CD4-positive, alpha-beta T cell treated with Interleukin-4 for 4 hours (primary cell): ENCODE results near the gene FAM124B.
A peak's percentile ranks its signal among the peaks of the same experiment; 100 is the strongest.
"Not testable (repeated sequence)": the region's sequence is repeated elsewhere in the genome, so short reads cannot be mapped to it uniquely, and the experiment has no call there.

Source experiments
- DNase-seq: peaks from one replicate; pipeline ENCODE4 v3.0.0-alpha.2; 2020

Gene FAM124B

GRCh38 chr2:224412141-224413015, 10.5 kb upstream of the FAM124B start:
- DNase-seq = no peak

- DNase-seq = no peak
Observed at GRCh38 chr2:224410946-224411561, 9.1 kb upstream of the FAM124B start.

- no peak for DNase-seq
Observed at GRCh38 chr2:224408676-224409075, 6.8 kb upstream of the FAM124B start.

GRCh38 chr2:224407241-224407701, 5.4 kb upstream of the FAM124B start:
- DNase-seq = no peak

- no peak for DNase-seq
Observed at GRCh38 chr2:224405841-224406370, 4.0 kb upstream of the FAM124B start.

- peak; percentile 8 for DNase-seq
Observed at GRCh38 chr2:224405412-224405811, 3.5 kb upstream of the FAM124B start.

- no peak for DNase-seq
Observed at GRCh38 chr2:224404796-224405195, 2.9 kb upstream of the FAM124B start.

GRCh38 chr2:224403657-224404056, 1.8 kb upstream of the FAM124B start:
- DNase-seq = no peak

GRCh38 chr2:224400886-224401632, 848 bp downstream of the FAM124B start:
- DNase-seq = no peak

- no peak for DNase-seq
Observed at GRCh38 chr2:224400174-224400810, 1.6 kb downstream of the FAM124B start.

- DNase-seq = no peak
Observed at GRCh38 chr2:224398289-224398688, 3.6 kb downstream of the FAM124B start.

GRCh38 chr2:224397100-224397499, 4.8 kb downstream of the FAM124B start:
- not testable (repeated sequence) for DNase-seq

GRCh38 chr2:224395620-224396390, 6.1 kb downstream of the FAM124B start:
- no peak for DNase-seq

GRCh38 chr2:224393157-224393872, 8.6 kb downstream of the FAM124B start:
- no peak for DNase-seq

GRCh38 chr2:224392545-224392944, 9.4 kb downstream of the FAM124B start:
- no peak for DNase-seq

- DNase-seq = no peak
Observed at GRCh38 chr2:224389317-224389716, 12.6 kb downstream of the FAM124B start.

- no peak for DNase-seq
Observed at GRCh38 chr2:224386876-224387275, 15.0 kb downstream of the FAM124B start.

GRCh38 chr2:224382973-224383555, 18.8 kb downstream of the FAM124B start:
- DNase-seq = no peak

GRCh38 chr2:224382280-224382647, 19.6 kb downstream of the FAM124B start:
- DNase-seq = not testable (repeated sequence)

- DNase-seq = no peak
Observed at GRCh38 chr2:224381521-224382279, 20.2 kb downstream of the FAM124B start.
